SU-DHL-6 (cell line): ENCODE data around the gene MAN2B1.
"Not testable (repeated sequence)": the region's sequence is repeated elsewhere in the genome, so short reads cannot be mapped to it uniquely, and the experiment has no call there.

Experiments
- H2AFZ ChIP-seq: fragments of 200-600 bp; sonication (generic); 2 replicates; pipeline ENCODE4 v1.6.1; 2014; ENCODE audit warnings: low read depth, mild to moderate bottlenecking, moderate library complexity, mixed read lengths, antibody characterized with exemption, low read length; ENCODE audit not compliant: severe bottlenecking
- H3F3A ChIP-seq: fragments of 200-600 bp; shearing (Covaris generic); 2 replicates; pipeline ENCODE4 v1.6.0; 2016; ENCODE audit warnings: antibody characterized with exemption, mild to moderate bottlenecking; ENCODE audit not compliant: insufficient read depth
- H3K27ac ChIP-seq: fragments of 200-600 bp; sonication (generic); 2 replicates; pipeline ENCODE4 v1.5.1; 2016; ENCODE audit warnings: low read depth, mild to moderate bottlenecking, low read length, moderate library complexity, mixed read lengths
- H3K27me3 ChIP-seq: fragments of 200-600 bp; sonication (generic), shearing (Covaris generic); 2 replicates; pipeline ENCODE4 v1.6.0; 2014; ENCODE audit warnings: mild to moderate bottlenecking, low read length
- H3K36me3 ChIP-seq: fragments of 200-600 bp; sonication (generic); 2 replicates; pipeline ENCODE4 v1.6.1; 2014; ENCODE audit warnings: mild to moderate bottlenecking, low read length, mixed read lengths
- H3K4me2 ChIP-seq: fragments of 300-600, 200-600 bp; shearing (Covaris generic), sonication (generic); 2 replicates; pipeline ENCODE4 v1.6.0; 2014; ENCODE audit warnings: low read length, low read depth, mild to moderate bottlenecking; ENCODE audit not compliant: poor library complexity, severe bottlenecking
- H3K4me3 ChIP-seq: fragments of 200-600 bp; sonication (generic); 2 replicates; pipeline ENCODE4 v1.5.1; 2014; ENCODE audit warnings: antibody characterized with exemption, low read length, mild to moderate bottlenecking, mixed read lengths; ENCODE audit not compliant: insufficient read depth, poor library complexity, severe bottlenecking
- H3K79me2 ChIP-seq: fragments of 200-600 bp; sonication (generic); 2 replicates; pipeline ENCODE4 v1.6.1; 2014; ENCODE audit warnings: mild to moderate bottlenecking, low read length, moderate library complexity; ENCODE audit not compliant: insufficient read depth
- H3K9ac ChIP-seq: fragments of 200-600 bp; sonication (generic); 2 replicates; pipeline ENCODE4 v1.7.0; 2014; ENCODE audit warnings: mild to moderate bottlenecking, low read length
- H3K9me2 ChIP-seq: fragments of 200-600 bp; sonication (generic); replicated peaks from 2 replicates; pipeline ENCODE4 v1.6.1; 2014; ENCODE audit warnings: low read length; ENCODE audit not compliant: insufficient read depth
- H3K9me3 ChIP-seq: fragments of 200-600 bp; sonication (generic); 2 replicates; pipeline ENCODE4 v1.6.1; 2014; ENCODE audit warnings: low read length, mixed read lengths; ENCODE audit not compliant: insufficient read depth
- H4K20me1 ChIP-seq: fragments of 200-600 bp; sonication (generic); 2 replicates; pipeline ENCODE4 v1.6.1; 2014; ENCODE audit warnings: low read depth, mild to moderate bottlenecking, antibody characterized with exemption, low read length, moderate library complexity, mixed read lengths
- EZH2phosphoT487 ChIP-seq: fragments of 200-600 bp; sonication (generic), shearing (Covaris generic); conservative IDR thresholded peaks from 2 replicates; pipeline ENCODE4 v1.6.1; 2018; ENCODE audit warnings: mild to moderate bottlenecking, antibody characterized with exemption, low read length, moderate library complexity, mixed read lengths
- TF ChIP-seq, protein P1 (sequence below): fragments of 200-600 bp; sonication (generic); IDR thresholded peaks from one replicate; pipeline ENCODE4 v1.5.1; 2017; ENCODE audit warnings: antibody characterized with exemption, mild to moderate bottlenecking, low read length, moderate library complexity; ENCODE audit not compliant: insufficient read depth, poor library complexity, severe bottlenecking

The MAN2B1 gene

GRCh38 chr19:12712077-12712476 is 45.5 kb upstream of the MAN2B1 start:
- H3K4me3 ChIP-seq, H4K20me1 ChIP-seq, H3F3A ChIP-seq, H3K9me3 ChIP-seq, H3K36me3 ChIP-seq, H3K9ac ChIP-seq, H3K79me2 ChIP-seq, H3K9me2 ChIP-seq, H3K27ac ChIP-seq, H2AFZ ChIP-seq, H3K27me3 ChIP-seq, H3K4me2 ChIP-seq: not testable (repeated sequence)
- TF ChIP-seq, protein P1, sequence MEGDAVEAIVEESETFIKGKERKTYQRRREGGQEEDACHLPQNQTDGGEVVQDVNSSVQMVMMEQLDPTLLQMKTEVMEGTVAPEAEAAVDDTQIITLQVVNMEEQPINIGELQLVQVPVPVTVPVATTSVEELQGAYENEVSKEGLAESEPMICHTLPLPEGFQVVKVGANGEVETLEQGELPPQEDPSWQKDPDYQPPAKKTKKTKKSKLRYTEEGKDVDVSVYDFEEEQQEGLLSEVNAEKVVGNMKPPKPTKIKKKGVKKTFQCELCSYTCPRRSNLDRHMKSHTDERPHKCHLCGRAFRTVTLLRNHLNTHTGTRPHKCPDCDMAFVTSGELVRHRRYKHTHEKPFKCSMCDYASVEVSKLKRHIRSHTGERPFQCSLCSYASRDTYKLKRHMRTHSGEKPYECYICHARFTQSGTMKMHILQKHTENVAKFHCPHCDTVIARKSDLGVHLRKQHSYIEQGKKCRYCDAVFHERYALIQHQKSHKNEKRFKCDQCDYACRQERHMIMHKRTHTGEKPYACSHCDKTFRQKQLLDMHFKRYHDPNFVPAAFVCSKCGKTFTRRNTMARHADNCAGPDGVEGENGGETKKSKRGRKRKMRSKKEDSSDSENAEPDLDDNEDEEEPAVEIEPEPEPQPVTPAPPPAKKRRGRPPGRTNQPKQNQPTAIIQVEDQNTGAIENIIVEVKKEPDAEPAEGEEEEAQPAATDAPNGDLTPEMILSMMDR, result peak; percentile 5

- TF ChIP-seq, protein P1, result no peak
- no peak for TF ChIP-seq EZH2phosphoT487
- Histone ChIP-seq H3K36me3 (peaks cover 14% of the 10 kb centered on the region; the same call in 1 of the 2 replicates), H3K9me3 (no peaks in the 10 kb centered on the region), H2AFZ (no peak overlapping the region), H3K27ac (no peak overlapping the region), H3K4me3 (no peak overlapping the region), H3K9me2 (no peaks in the 10 kb centered on the region), H4K20me1 (no peaks in the 10 kb centered on the region), H3K27me3 (no peaks in the 10 kb centered on the region), H3F3A (no peaks in the 10 kb centered on the region), H3K9ac (no peak overlapping the region), H3K79me2 (peaks cover 8% of the 10 kb centered on the region; the same call in 1 of the 2 replicates), H3K4me2 (no peak overlapping the region)
Measured at GRCh38 chr19:12711187-12711586, 44.6 kb upstream of the MAN2B1 start.

- Histone ChIP-seq H3K9me2 (no peaks in the 10 kb centered on the region), H3K9ac (no peak overlapping the region), H3K27me3 (no peaks in the 10 kb centered on the region), H3K27ac (no peak overlapping the region), H3K9me3 (no peaks in the 10 kb centered on the region), H3K4me2 (no peak overlapping the region), H3K4me3 (no peak overlapping the region), H4K20me1 (no peaks in the 10 kb centered on the region), H3F3A (peaks cover 4% of the 10 kb centered on the region; the same call in 1 of the 2 replicates), H3K36me3 (peaks cover 15% of the 10 kb centered on the region; the same call in 1 of the 2 replicates), H2AFZ (no peak overlapping the region), H3K79me2 (peaks cover 3% of the 10 kb centered on the region; the same call in 1 of the 2 replicates)
- TF ChIP-seq, protein P1, result no peak
- TF ChIP-seq EZH2phosphoT487, result no peak
Measured at GRCh38 chr19:12708641-12709040, 42.1 kb upstream of the MAN2B1 start.
